K562 (cell line): Measurements from ENCODE around the gene TTLL11. TPM values are rescaled to one million over a fixed set of nuclear protein-coding genes. Genes with fewer than 3 reads are reported as not detected.

Experiments
- ATAC-seq: fragments of 200-7000 bp; cut with Tn5 transposase; 3 replicates; pipeline ENCODE4 v1.9.1; 2020; ENCODE audit warnings: moderate library complexity
- BruUV-seq: library from RNA; stranded (reverse); fragments of 400-500 nt; replicated peaks from 2 replicates; lab custom pipeline; 2021; lab: Mats Ljungman, UMichigan
- CTCF ChIA-PET: fragments of 300-600 bp; formaldehyde crosslinking; extraction: SDS; loops from one replicate; lab custom pipeline; 2021; ENCODE audit warnings: low intra/inter-chr PET ratio; lab: Yijun Ruan, JAX
- POLR2A ChIA-PET: fragments of 300-600, 350-650 bp; sonication (Branson Sonifier 250); formaldehyde crosslinking; extraction: SDS; loops from one replicate; lab custom pipeline; 2021; ENCODE audit warnings: antibody characterized with exemption, inconsistent platforms; lab: Yijun Ruan, JAX
- DNase-seq, 4 experiments: peaks; one replicate each; pipeline versions ENCODE4 v3.0.0 to v3.0.0-alpha.2; 2011 to 2018; ENCODE audit warnings: low spot score in 3 of 4, mixed read lengths in 3 of 4; ENCODE audit errors: extremely low read depth in 1 of 4
- FAIRE-seq: peaks from 2 replicates; lab custom pipeline; 2011; peaks lifted over from hg19 to GRCh38; lab: Jason Lieb, UNC
- H2AFZ ChIP-seq: 2 replicates; pipeline ENCODE4 v1.6.0; 2011; ENCODE audit warnings: low read depth, low read length, control low read depth, inconsistent platforms
- H3K27ac ChIP-seq: fragments of 200-600 bp; 3 replicates; pipeline ENCODE4 v1.8.0; 2011; ENCODE audit warnings: low read depth, mild to moderate bottlenecking, control low read depth, inconsistent platforms, low read length, moderate library complexity, mixed read lengths; ENCODE audit errors: extremely low read depth
- H3K27me3 ChIP-seq, 2 experiments: fragments of 300-600 bp in 1 of 2; 2 replicates in 1 of 2; 3 replicates in 1 of 2; pipeline versions ENCODE4 v1.6.0 to v1.8.0; 2011; ENCODE audit warnings: inconsistent platforms in 2 of 2, low read length in 2 of 2, mild to moderate bottlenecking in 1 of 2, mixed read lengths in 1 of 2, moderate library complexity in 1 of 2; ENCODE audit not compliant: control insufficient read depth in 2 of 2, insufficient read depth in 2 of 2
- H3K36me3 ChIP-seq: fragments of 300-600 bp; 3 replicates; pipeline ENCODE4 v1.8.0; 2011; ENCODE audit warnings: mild to moderate bottlenecking, low read length, inconsistent platforms; ENCODE audit not compliant: control insufficient read depth, insufficient read depth
- H3K4me1 ChIP-seq, 2 experiments: fragments of 200-600 bp in 1 of 2; replicated peaks in 1 of 2; 2 replicates in 1 of 2; 3 replicates in 1 of 2; pipeline versions ENCODE4 v1.5.1 to v1.8.0; 2011; ENCODE audit warnings: inconsistent platforms in 2 of 2, low read length in 2 of 2, mild to moderate bottlenecking in 1 of 2, mixed read lengths in 1 of 2, moderate library complexity in 1 of 2; ENCODE audit not compliant: control insufficient read depth in 2 of 2, insufficient read depth in 2 of 2
- H3K4me2 ChIP-seq: 2 replicates; pipeline ENCODE4 v1.6.1; 2011; ENCODE audit warnings: low read length, control low read depth, inconsistent platforms, mixed read lengths; ENCODE audit not compliant: insufficient read depth
- H3K4me3 ChIP-seq: fragments of 200-600 bp; sonication (generic), shearing (Covaris generic); 2 replicates; pipeline ENCODE4 v1.5.1; 2016; ENCODE audit warnings: control low read depth, inconsistent platforms
- H3K79me2 ChIP-seq: fragments of 200-600 bp; 3 replicates; pipeline ENCODE4 v1.8.0; 2011; ENCODE audit warnings: low read length, inconsistent platforms; ENCODE audit not compliant: control insufficient read depth, insufficient read depth
- H3K9ac ChIP-seq, 2 experiments: 2 replicates each; pipeline versions ENCODE4 v1.6.0 to v1.6.1; 2011; ENCODE audit warnings: low read depth in 2 of 2, low read length in 2 of 2, control low read depth in 1 of 2, inconsistent platforms in 1 of 2, mild to moderate bottlenecking in 1 of 2, mixed read lengths in 1 of 2; ENCODE audit not compliant: insufficient read depth in 1 of 2
- H3K9me1 ChIP-seq: one replicate; pipeline ENCODE4 v1.6.0; 2011; ENCODE audit warnings: inconsistent platforms, mild to moderate bottlenecking, low read length, moderate library complexity; ENCODE audit not compliant: control insufficient read depth, insufficient read depth
- H3K9me3 ChIP-seq: replicated peaks from 2 replicates; pipeline ENCODE4 v1.5.1; 2011; ENCODE audit warnings: low read depth, low read length, inconsistent platforms; ENCODE audit not compliant: control insufficient read depth, insufficient read depth
- H4K20me1 ChIP-seq: replicated peaks from 2 replicates; pipeline ENCODE4 v1.6.1; 2011; ENCODE audit warnings: low read length, inconsistent platforms, mixed read lengths; ENCODE audit not compliant: control insufficient read depth, insufficient read depth
- ADNP ChIP-seq: fragments of 200-800 bp; sonication (Bioruptor generic); IDR thresholded peaks from 2 replicates; pipeline ENCODE4 v1.6.1; 2016; ENCODE audit warnings: missing genetic modification characterization, missing compliant biosample characterization
- ASH1L ChIP-seq: fragments of 450-650 bp; IDR thresholded peaks from 2 replicates; pipeline ENCODE4 v1.6.1; 2018; ENCODE audit warnings: borderline replicate concordance, mild to moderate bottlenecking, low read depth; ENCODE audit not compliant: partially characterized antibody
- BCOR ChIP-seq: fragments of 450-650 bp; IDR thresholded peaks from 2 replicates; pipeline ENCODE4 v1.6.1; 2016
- CEBPB ChIP-seq: fragments of 450-650 bp; IDR thresholded peaks from 2 replicates; pipeline ENCODE4 v1.6.1; 2016; ENCODE audit warnings: missing genetic modification characterization, missing compliant biosample characterization
- FOXJ3 ChIP-seq: sonication (generic); formaldehyde crosslinking; IDR thresholded peaks from 2 replicates; pipeline ENCODE4 v1.4.0; 2020; ENCODE audit warnings: mild to moderate bottlenecking, missing genetic modification reagents
- FOXM1 ChIP-seq, 2 experiments: fragments of 450-650 bp in 1 of 2; sonication (generic) in 1 of 2; formaldehyde crosslinking in 1 of 2; IDR thresholded peaks; 2 replicates each; pipeline versions ENCODE4 v1.6.1 to v1.9.0; 2017 to 2022; ENCODE audit warnings: low read depth in 2 of 2, mild to moderate bottlenecking in 2 of 2, missing genetic modification reagents in 1 of 2, moderate library complexity in 1 of 2
- FOXP4 ChIP-seq: sonication (generic); formaldehyde crosslinking; IDR thresholded peaks from 2 replicates; pipeline ENCODE4 v1.8.0; 2022; ENCODE audit warnings: mild to moderate bottlenecking, missing genetic modification reagents, borderline replicate concordance
- GABPA ChIP-seq: fragments of 200-800 bp; sonication (Bioruptor generic); conservative IDR thresholded peaks from 2 replicates; pipeline ENCODE4 v1.6.1; 2016; ENCODE audit warnings: low read depth, missing genetic modification characterization, missing compliant biosample characterization
- ILF3 ChIP-seq: fragments of 450-650 bp; IDR thresholded peaks from 2 replicates; pipeline ENCODE4 v1.6.1; 2018; ENCODE audit warnings: antibody characterized with exemption, mild to moderate bottlenecking, moderate library complexity, borderline replicate concordance
- MEF2A ChIP-seq: IDR thresholded peaks from 2 replicates; pipeline ENCODE4 v1.6.1; 2011; ENCODE audit warnings: low read depth, mild to moderate bottlenecking, low read length, moderate library complexity; ENCODE audit not compliant: control insufficient read depth
- NR2C2 ChIP-seq, 2 experiments: fragments of 200-800 bp in 1 of 2; sonication (Bioruptor generic) in 1 of 2; sonication (generic) in 1 of 2; formaldehyde crosslinking in 1 of 2; IDR thresholded peaks; 2 replicates each; pipeline versions ENCODE4 v1.6.1 to v1.8.0; 2016 to 2022; ENCODE audit warnings: mild to moderate bottlenecking in 1 of 2, missing compliant biosample characterization in 1 of 2, missing genetic modification characterization in 1 of 2, missing genetic modification reagents in 1 of 2
- PHB ChIP-seq: fragments of 250-450 bp; sonication (Bioruptor Pico); IDR thresholded peaks from 2 replicates; pipeline ENCODE4 v1.5.0; 2021
- PRMT5 ChIP-seq: sonication (generic); formaldehyde crosslinking; IDR thresholded peaks from 2 replicates; pipeline ENCODE4 v1.5.0; 2020; ENCODE audit warnings: missing genetic modification reagents
- SPI1 ChIP-seq: IDR thresholded peaks from 2 replicates; pipeline ENCODE4 v1.6.1; 2011; ENCODE audit warnings: low read depth, low read length, control low read depth, borderline replicate concordance
- TRIM28 ChIP-seq: fragments of 450-650 bp; IDR thresholded peaks from 2 replicates; pipeline ENCODE4 v1.6.1; 2017
- ZNF707 ChIP-seq: fragments of 250-450 bp; sonication (Bioruptor Pico); conservative IDR thresholded peaks from 2 replicates; pipeline ENCODE4 v1.8.0; 2022; ENCODE audit warnings: inconsistent platforms, mild to moderate bottlenecking, moderate library complexity
- ZZZ3 ChIP-seq: fragments of 450-650 bp; IDR thresholded peaks from 2 replicates; pipeline ENCODE4 v1.6.1; 2016; ENCODE audit warnings: antibody characterized with exemption, mild to moderate bottlenecking, moderate library complexity
- WGBS: fragments of 100-300 bp; shearing (Covaris generic); methylation state at CpG from one replicate; pipeline ENCODE4 v1.1.6; 2016; ENCODE audit warnings: low coverage, mixed read lengths; ENCODE audit not compliant: insufficient coverage; ENCODE audit errors: missing lambda C conversion rate; 5-methylcytosine and 5-hydroxymethylcytosine counted together
- in situ Hi-C: fragments of 300-500 bp; cut with MboI; formaldehyde crosslinking; loops from 4 replicates; pipeline ENCODE4 v1.15.0; 2018; ENCODE audit warnings: inconsistent platforms, mixed read lengths
- intact Hi-C: fragments of 100-400 bp; cut with micrococcal nuclease; formaldehyde crosslinking; loops from 2 replicates; pipeline ENCODE4 v1.14.2; 2022
- polyA plus RNA-seq, 8 experiments: library from polyadenylated mRNA; depleted of rRNA in 4 of 8; stranded (reverse) in 5 of 8; unstranded in 3 of 8; fragments of >200 nt; fragmentation: Nextera tagmentation in 2 of 8; fragmentation: Illumina TruSeq in 1 of 8; extraction: Ambion mirVana in 2 of 8; extraction: Trizol in 1 of 8; gene quantifications; 2 replicates each; pipeline versions ENCODE4 v1.2.1 to v1.2.3, GENCODE V29; 2011 to 2014; ENCODE audit warnings: inconsistent platforms in 1 of 8, missing spikeins in 1 of 8
- total RNA-seq, 7 experiments: library from RNA; depleted of rRNA in 6 of 7; stranded (reverse); fragments of >200 nt in 6 of 7; fragmentation: Illumina TruSeq in 2 of 7; extraction: Trizol in 2 of 7; gene quantifications; 2 replicates each; pipeline versions ENCODE4 v1.2.1 to v1.2.3, GENCODE V29; 2011 to 2021; ENCODE audit warnings: low replicate concordance in 1 of 7
- TF ChIP-seq, protein P1 (sequence below): fragments of 250-450 bp; sonication (Bioruptor Pico); IDR thresholded peaks from 2 replicates; pipeline ENCODE4 v1.8.0; 2022; ENCODE audit warnings: moderate library complexity, mild to moderate bottlenecking, inconsistent platforms
- TF ChIP-seq, protein P2 (sequence below): sonication (generic); formaldehyde crosslinking; IDR thresholded peaks from 2 replicates; pipeline ENCODE4 v1.8.1; 2022; ENCODE audit warnings: missing genetic modification reagents

Gene TTLL11
- total and polyA plus RNA-seq, 9 of the 15 experiments (the other 6 are each of a cell fraction or from before 2014, with no cell fraction given): 0.83 to 4.4 (median 2.7) TPM

DNA sequence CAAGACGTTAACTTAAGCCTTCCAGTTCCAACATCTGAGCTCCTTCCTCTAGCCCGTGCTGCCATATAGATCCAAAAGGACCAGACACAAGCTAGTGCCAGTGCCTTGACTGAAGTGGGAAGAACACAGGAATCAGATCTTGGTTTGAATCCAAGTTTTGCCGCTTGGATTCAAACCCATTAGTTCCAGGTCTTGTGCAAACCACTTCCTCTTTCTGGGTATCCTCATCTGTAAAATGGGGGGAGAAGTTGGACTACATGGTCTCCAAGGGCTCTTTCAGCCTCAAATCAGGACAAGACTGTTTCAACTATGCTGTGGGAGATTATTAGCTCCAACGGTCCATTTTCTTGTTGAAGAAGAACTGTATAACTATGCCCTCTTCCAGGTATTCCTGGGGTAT lies 32.6 kb downstream of the TTLL11 start:
- Histone ChIP-seq H3K9ac (no peak overlapping the region), H3K4me1 (peaks cover 0 to 21% of the 10 kb centered on the region in 2 experiments; a peak in 3 of 5 replicates), H3K4me3 (no peak overlapping the region), H2AFZ (no peak overlapping the region), H3K4me2 (no peak overlapping the region), H3K9me3 (no peaks in the 10 kb centered on the region), H4K20me1 (peaks cover 17% of the 10 kb centered on the region; the same call in 1 of the 2 replicates), H3K27ac (no peak overlapping the region), H3K27me3 (no peaks in the 10 kb centered on the region), H3K79me2 (no peaks in the 10 kb centered on the region), H3K36me3 (no peaks in the 10 kb centered on the region), H3K9me1 (peaks cover 5% of the 10 kb centered on the region)
- ChIA-PET POLR2A (interaction anchor here (0.5 to 0.7 kb wide), 2 partner anchors 277 to 553 kb away, joined by 3 read pairs; no protein-coding TSS in a partner anchor), CTCF (no interaction called here)
- WGBS: 0% methylated on average over 4 of the region's 4 CpGs
- intact Hi-C loops (no loop called here), in situ Hi-C loops (no loop called here)
- BruUV-seq: no TSS peak
- FAIRE-seq: no peak
- DNase-seq: no peak
- no peak for ATAC-seq
- TF ChIP-seq NR2C2 (CRISPR knock-in tag; IDR thresholded peaks at IDR 0.05) (no peak), NR2C2 (tag; IDR thresholded peaks at IDR 0.05) (peak; percentile 73), ILF3 (no peak), FOXM1 (IDR thresholded peaks at IDR 0.05; ENCODE audit: low read depth) (no peak), FOXM1 (CRISPR knock-in tag; IDR thresholded peaks at IDR 0.05; ENCODE audit: low read depth) (no peak), ADNP (tag) (no peak), ZZZ3 (no peak), CEBPB (tag) (peak; percentile 28; the same call in 1 of the 2 replicates), PRMT5 (CRISPR knock-in tag) (no peak), ZNF707 (no peak), FOXJ3 (CRISPR knock-in tag) (no peak), MEF2A (no peak), BCOR (no peak), TRIM28 (no peak), SPI1 (peak; percentile 99), ASH1L (no peak), PHB (CRISPR knock-in tag) (no peak), GABPA (tag) (peak; percentile 55), FOXP4 (CRISPR knock-in tag) (no peak)
- TF ChIP-seq, protein P1, sequence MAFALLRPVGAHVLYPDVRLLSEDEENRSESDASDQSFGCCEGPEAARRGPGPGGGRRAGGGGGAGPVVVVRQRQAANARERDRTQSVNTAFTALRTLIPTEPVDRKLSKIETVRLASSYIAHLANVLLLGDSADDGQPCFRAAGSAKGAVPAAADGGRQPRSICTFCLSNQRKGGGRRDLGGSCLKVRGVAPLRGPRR: no peak
- TF ChIP-seq, protein P2, sequence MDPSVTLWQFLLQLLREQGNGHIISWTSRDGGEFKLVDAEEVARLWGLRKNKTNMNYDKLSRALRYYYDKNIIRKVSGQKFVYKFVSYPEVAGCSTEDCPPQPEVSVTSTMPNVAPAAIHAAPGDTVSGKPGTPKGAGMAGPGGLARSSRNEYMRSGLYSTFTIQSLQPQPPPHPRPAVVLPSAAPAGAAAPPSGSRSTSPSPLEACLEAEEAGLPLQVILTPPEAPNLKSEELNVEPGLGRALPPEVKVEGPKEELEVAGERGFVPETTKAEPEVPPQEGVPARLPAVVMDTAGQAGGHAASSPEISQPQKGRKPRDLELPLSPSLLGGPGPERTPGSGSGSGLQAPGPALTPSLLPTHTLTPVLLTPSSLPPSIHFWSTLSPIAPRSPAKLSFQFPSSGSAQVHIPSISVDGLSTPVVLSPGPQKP: no peak
